Activated T-cell treated with anti-CD3 and anti-CD28 coated beads for 48 hours (primary cell): ENCODE measurements around the gene TGFBR3.
A peak's percentile ranks its signal among the peaks of the same experiment; 100 is the strongest.
"Not testable (repeated sequence)": the region's sequence is repeated elsewhere in the genome, so short reads cannot be mapped to it uniquely, and the experiment has no call there.

Experiments used
- DNase-seq: peaks from one replicate; pipeline ENCODE4 v3.0.0-alpha.2; 2020; ENCODE audit warnings: low read depth

The TGFBR3 gene

GRCh38 chr1:91883470-91883869 is 2.5 kb downstream of the TGFBR3 start:
- DNase-seq: no peak

- no peak for DNase-seq
These were observed 4.7 kb downstream of the TGFBR3 start for GRCh38 chr1:91881280-91881679.

GRCh38 chr1:91879733-91880132 is 6.2 kb downstream of the TGFBR3 start:
- no peak for DNase-seq

- no peak for DNase-seq
These were observed 8.3 kb downstream of the TGFBR3 start for GRCh38 chr1:91877574-91878208.

- DNase-seq: no peak
These were observed 9.0 kb downstream of the TGFBR3 start for GRCh38 chr1:91876781-91877573.

- DNase-seq: peak; percentile 36
These were observed 9.9 kb downstream of the TGFBR3 start for GRCh38 chr1:91876040-91876470.

GRCh38 chr1:91874167-91874566 is 11.8 kb downstream of the TGFBR3 start:
- DNase-seq: no peak

- DNase-seq: no peak
These were observed 13.3 kb downstream of the TGFBR3 start for GRCh38 chr1:91872559-91873081.

- DNase-seq: no peak
These were observed 14.0 kb downstream of the TGFBR3 start for GRCh38 chr1:91872000-91872399.

- no peak for DNase-seq
These were observed 15.6 kb downstream of the TGFBR3 start for GRCh38 chr1:91870322-91870721.

- DNase-seq: no peak
These were observed 19.5 kb downstream of the TGFBR3 start for GRCh38 chr1:91866425-91866824.

GRCh38 chr1:91864017-91864700 is 21.8 kb downstream of the TGFBR3 start:
- DNase-seq: no peak

- DNase-seq: no peak
These were observed 22.5 kb downstream of the TGFBR3 start for GRCh38 chr1:91863498-91863897.

- DNase-seq: no peak
These were observed 23.8 kb downstream of the TGFBR3 start for GRCh38 chr1:91862120-91862519.

GRCh38 chr1:91857557-91858239 is 28.3 kb downstream of the TGFBR3 start:
- DNase-seq: no peak

GRCh38 chr1:91856996-91857395 is 29.0 kb downstream of the TGFBR3 start:
- no peak for DNase-seq

- no peak for DNase-seq
These were observed 31.0 kb downstream of the TGFBR3 start for GRCh38 chr1:91854852-91855534.

- no peak for DNase-seq
These were observed 32.6 kb downstream of the TGFBR3 start for GRCh38 chr1:91853397-91853796.

- DNase-seq: not testable (repeated sequence)
These were observed 33.9 kb downstream of the TGFBR3 start for GRCh38 chr1:91852011-91852410.

- DNase-seq: no peak
These were observed 34.6 kb downstream of the TGFBR3 start for GRCh38 chr1:91851130-91852010.

GRCh38 chr1:91850708-91851107 is 35.2 kb downstream of the TGFBR3 start:
- DNase-seq: no peak
